ENCODE results near the gene SGPP1.

SGPP1 gene

GRCh38 chr14:63692310-63693020, 35.4 kb downstream of the SGPP1 start:
- H3K9me3 ChIP-seq (replicated peaks; ENCODE audit: low read length), result no peaks in the 10 kb centered on the region
- H3K4me3 ChIP-seq (ENCODE audit: low read length), result no peak overlapping the region
- no peak overlapping the region for H3K9ac ChIP-seq (ENCODE audit: low read depth, low read length)
- H3K27me3 ChIP-seq (ENCODE audit: control insufficient read depth, insufficient read depth, low read length), result no peaks in the 10 kb centered on the region
- no peaks in the 10 kb centered on the region for H3K4me1 ChIP-seq (ENCODE audit: control insufficient read depth, insufficient read depth, low read length)
- no peak overlapping the region for H3K4me2 ChIP-seq (ENCODE audit: low read length)
- H3K36me3 ChIP-seq (ENCODE audit: insufficient read depth, low read length), result no peaks in the 10 kb centered on the region

- Histone ChIP-seq H3K9ac (ENCODE audit: low read depth, low read length) (no peak overlapping the region), H3K9me3 (replicated peaks; ENCODE audit: low read length) (no peaks in the 10 kb centered on the region), H3K4me2 (ENCODE audit: low read length) (no peak overlapping the region), H3K4me1 (ENCODE audit: control insufficient read depth, insufficient read depth, low read length) (peaks cover 6% of the 10 kb centered on the region), H3K4me3 (ENCODE audit: low read length) (no peak overlapping the region), H3K27me3 (ENCODE audit: control insufficient read depth, insufficient read depth, low read length) (no peaks in the 10 kb centered on the region), H3K36me3 (ENCODE audit: insufficient read depth, low read length) (peaks cover 7% of the 10 kb centered on the region)
Observed at GRCh38 chr14:63689132-63689531, 38.7 kb downstream of the SGPP1 start.

- no peaks in the 10 kb centered on the region for H3K9me3 ChIP-seq (replicated peaks; ENCODE audit: low read length)
- peaks cover 7% of the 10 kb centered on the region for H3K36me3 ChIP-seq (ENCODE audit: insufficient read depth, low read length)
- H3K4me3 ChIP-seq (ENCODE audit: low read length), result no peak overlapping the region
- no peak overlapping the region for H3K9ac ChIP-seq (ENCODE audit: low read depth, low read length)
- no peaks in the 10 kb centered on the region for H3K27me3 ChIP-seq (ENCODE audit: control insufficient read depth, insufficient read depth, low read length)
- peaks cover 6% of the 10 kb centered on the region for H3K4me1 ChIP-seq (ENCODE audit: control insufficient read depth, insufficient read depth, low read length)
- no peak overlapping the region for H3K4me2 ChIP-seq (ENCODE audit: low read length)
Observed at GRCh38 chr14:63686926-63687325, 40.9 kb downstream of the SGPP1 start.

GRCh38 chr14:63685401-63685800, 42.5 kb downstream of the SGPP1 start:
- Histone ChIP-seq H3K27me3 (ENCODE audit: control insufficient read depth, insufficient read depth, low read length) (no peaks in the 10 kb centered on the region), H3K36me3 (ENCODE audit: insufficient read depth, low read length) (peaks cover 7% of the 10 kb centered on the region), H3K9me3 (replicated peaks; ENCODE audit: low read length) (no peaks in the 10 kb centered on the region), H3K4me3 (ENCODE audit: low read length) (no peak overlapping the region), H3K9ac (ENCODE audit: low read depth, low read length) (no peak overlapping the region), H3K4me1 (ENCODE audit: control insufficient read depth, insufficient read depth, low read length) (peaks cover 6% of the 10 kb centered on the region), H3K4me2 (ENCODE audit: low read length) (no peak overlapping the region)

GRCh38 chr14:63682727-63683593, 44.9 kb downstream of the SGPP1 start:
- peaks cover 7% of the 10 kb centered on the region for H3K36me3 ChIP-seq (ENCODE audit: insufficient read depth, low read length)
- H3K4me2 ChIP-seq (ENCODE audit: low read length), result no peak overlapping the region
- H3K4me1 ChIP-seq (ENCODE audit: control insufficient read depth, insufficient read depth, low read length), result peaks cover 9% of the 10 kb centered on the region
- no peaks in the 10 kb centered on the region for H3K9me3 ChIP-seq (replicated peaks; ENCODE audit: low read length)
- H3K4me3 ChIP-seq (ENCODE audit: low read length), result no peak overlapping the region
- no peaks in the 10 kb centered on the region for H3K27me3 ChIP-seq (ENCODE audit: control insufficient read depth, insufficient read depth, low read length)
- H3K9ac ChIP-seq (ENCODE audit: low read depth, low read length), result no peak overlapping the region

- Histone ChIP-seq H3K4me2 (ENCODE audit: low read length) (no peak overlapping the region), H3K27me3 (ENCODE audit: control insufficient read depth, insufficient read depth, low read length) (no peaks in the 10 kb centered on the region), H3K9ac (ENCODE audit: low read depth, low read length) (no peak overlapping the region), H3K4me3 (ENCODE audit: low read length) (no peak overlapping the region), H3K4me1 (ENCODE audit: control insufficient read depth, insufficient read depth, low read length) (peaks cover 9% of the 10 kb centered on the region), H3K36me3 (ENCODE audit: insufficient read depth, low read length) (peaks cover 5% of the 10 kb centered on the region), H3K9me3 (replicated peaks; ENCODE audit: low read length) (no peaks in the 10 kb centered on the region)
Observed at GRCh38 chr14:63678536-63678935, 49.3 kb downstream of the SGPP1 start.

GRCh38 chr14:63677891-63678379, 49.9 kb downstream of the SGPP1 start:
- H3K4me2 ChIP-seq (ENCODE audit: low read length), result no peak overlapping the region
- no peaks in the 10 kb centered on the region for H3K9me3 ChIP-seq (replicated peaks; ENCODE audit: low read length)
- H3K4me1 ChIP-seq (ENCODE audit: control insufficient read depth, insufficient read depth, low read length), result peaks cover 9% of the 10 kb centered on the region
- H3K4me3 ChIP-seq (ENCODE audit: low read length), result no peak overlapping the region
- peaks cover 5% of the 10 kb centered on the region for H3K36me3 ChIP-seq (ENCODE audit: insufficient read depth, low read length)
- no peaks in the 10 kb centered on the region for H3K27me3 ChIP-seq (ENCODE audit: control insufficient read depth, insufficient read depth, low read length)
- no peak overlapping the region for H3K9ac ChIP-seq (ENCODE audit: low read depth, low read length)

- Histone ChIP-seq H3K4me3 (ENCODE audit: low read length) (no peak overlapping the region), H3K4me1 (ENCODE audit: control insufficient read depth, insufficient read depth, low read length) (peaks cover 9% of the 10 kb centered on the region), H3K9ac (ENCODE audit: low read depth, low read length) (no peak overlapping the region), H3K36me3 (ENCODE audit: insufficient read depth, low read length) (peaks cover 5% of the 10 kb centered on the region), H3K9me3 (replicated peaks; ENCODE audit: low read length) (no peaks in the 10 kb centered on the region), H3K4me2 (ENCODE audit: low read length) (no peak overlapping the region), H3K27me3 (ENCODE audit: control insufficient read depth, insufficient read depth, low read length) (no peaks in the 10 kb centered on the region)
Observed at GRCh38 chr14:63676615-63677014, 51.2 kb downstream of the SGPP1 start.

GRCh38 chr14:63673886-63674497, 53.9 kb downstream of the SGPP1 start:
- H3K4me1 ChIP-seq (ENCODE audit: control insufficient read depth, insufficient read depth, low read length), result peaks cover 9% of the 10 kb centered on the region
- H3K36me3 ChIP-seq (ENCODE audit: insufficient read depth, low read length), result peaks cover 5% of the 10 kb centered on the region
- H3K9ac ChIP-seq (ENCODE audit: low read depth, low read length), result no peak overlapping the region
- no peaks in the 10 kb centered on the region for H3K27me3 ChIP-seq (ENCODE audit: control insufficient read depth, insufficient read depth, low read length)
- H3K4me2 ChIP-seq (ENCODE audit: low read length), result no peak overlapping the region
- no peaks in the 10 kb centered on the region for H3K9me3 ChIP-seq (replicated peaks; ENCODE audit: low read length)
- no peak overlapping the region for H3K4me3 ChIP-seq (ENCODE audit: low read length)

- Histone ChIP-seq H3K4me3 (ENCODE audit: low read length) (no peak overlapping the region), H3K4me1 (ENCODE audit: control insufficient read depth, insufficient read depth, low read length) (peaks cover 8% of the 10 kb centered on the region), H3K9me3 (replicated peaks; ENCODE audit: low read length) (no peaks in the 10 kb centered on the region), H3K9ac (ENCODE audit: low read depth, low read length) (no peak overlapping the region), H3K36me3 (ENCODE audit: insufficient read depth, low read length) (peaks cover 5% of the 10 kb centered on the region), H3K27me3 (ENCODE audit: control insufficient read depth, insufficient read depth, low read length) (no peaks in the 10 kb centered on the region), H3K4me2 (ENCODE audit: low read length) (no peak overlapping the region)
Observed at GRCh38 chr14:63673255-63673654, 54.6 kb downstream of the SGPP1 start.

- H3K9ac ChIP-seq (ENCODE audit: low read depth, low read length), result no peak overlapping the region
- H3K4me1 ChIP-seq (ENCODE audit: control insufficient read depth, insufficient read depth, low read length), result peaks cover 5% of the 10 kb centered on the region
- H3K9me3 ChIP-seq (replicated peaks; ENCODE audit: low read length), result no peaks in the 10 kb centered on the region
- H3K27me3 ChIP-seq (ENCODE audit: control insufficient read depth, insufficient read depth, low read length), result no peaks in the 10 kb centered on the region
- H3K4me2 ChIP-seq (ENCODE audit: low read length), result no peak overlapping the region
- H3K4me3 ChIP-seq (ENCODE audit: low read length), result no peak overlapping the region
- H3K36me3 ChIP-seq (ENCODE audit: insufficient read depth, low read length), result peaks cover 5% of the 10 kb centered on the region
Observed at GRCh38 chr14:63672417-63673180, 55.3 kb downstream of the SGPP1 start.

Data from skeletal muscle satellite cell (primary cell).